Mucosa of descending colon (tissue), 3 donors: ENCODE data around the gene RUVBL1. TPM values are rescaled to one million over a fixed set of nuclear protein-coding genes. Genes with fewer than 3 reads are reported as not detected.

Source experiments
- ATAC-seq: fragments of 200-7000 bp; cut with Tn5 transposase; one replicate; pipeline ENCODE4 v1.9.1; 2020; ENCODE audit warnings: mild to moderate bottlenecking, moderate library complexity
- DNase-seq, 3 donors: peaks; one replicate each; pipeline ENCODE4 v3.0.0-alpha.2; 2020
- H3K36me3 ChIP-seq: fragments of 200-600 bp; one replicate; pipeline ENCODE4 v1.8.0; 2021; ENCODE audit warnings: low read depth, mild to moderate bottlenecking
- H3K4me1 ChIP-seq: fragments of 200-600 bp; one replicate; pipeline ENCODE4 v1.8.0; 2021; ENCODE audit warnings: low read depth, mild to moderate bottlenecking
- H3K4me3 ChIP-seq: fragments of 200-600 bp; one replicate; pipeline ENCODE4 v1.8.0; 2021; ENCODE audit warnings: mild to moderate bottlenecking
- H3K9me3 ChIP-seq: fragments of 200-600 bp; one replicate; pipeline ENCODE4 v1.8.0; 2021; ENCODE audit warnings: mild to moderate bottlenecking
- intact Hi-C, 2 donors: fragments of 100-400 bp; cut with DNase I in 1 of 2; cut with micrococcal nuclease in 1 of 2; formaldehyde crosslinking; loops; one replicate each; pipeline versions ENCODE4 v1.11.0 to v1.11.1; 2022; cut with DNase I, micrococcal nuclease
- total RNA-seq, 3 donors: library from RNA; stranded (reverse); fragmentation: NEBNext Ultra II Directional in 2 of 3; extraction: Animal tissue kit (Norgen Biotek cat#: 25700) in 2 of 3; gene quantifications; one replicate each; pipeline versions ENCODE4 v1.2.1 to v1.2.4, GENCODE V29; 2021 to 2023
- TF ChIP-seq, protein P1 (sequence below): fragments of 200-600 bp; IDR thresholded peaks from one replicate; pipeline ENCODE4 v1.8.0; 2022; ENCODE audit warnings: antibody characterized with exemption, mild to moderate bottlenecking
- donor health status: DM: no; HTN: no; CAD: no; lungs with moderate emphysema.
- donor health status: DM: no; HTN: no; CAD: no.
- donor health status: DM: no; HTN: yes; CAD: no.

The RUVBL1 gene
- total RNA-seq, 3 donors from 2014 or later = 12.1 to 19.0 (median 15.6) TPM

DNA sequence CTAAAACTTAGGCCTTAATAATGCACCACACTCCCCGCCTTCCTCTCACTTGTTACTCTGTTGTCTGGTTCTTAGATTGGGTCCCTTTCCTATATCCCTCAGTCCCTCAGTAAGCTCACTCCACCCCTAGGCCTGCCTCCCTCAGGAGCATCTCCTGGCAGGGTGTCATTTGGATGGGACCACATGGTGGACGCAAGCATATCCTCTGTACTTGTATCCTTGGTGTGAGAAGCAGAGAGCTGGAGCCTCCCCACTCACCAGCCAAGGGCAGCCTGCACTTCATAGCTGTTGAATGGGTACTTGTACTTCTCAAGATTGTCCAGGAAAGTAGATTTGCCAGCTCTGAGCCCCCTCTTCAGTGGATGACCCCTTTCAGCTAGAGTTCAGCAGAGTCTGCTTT is 59.7 kb downstream of the RUVBL1 start:
- Histone ChIP-seq H3K36me3 (peaks cover 56% of the 10 kb centered on the region), H3K9me3 (no peaks in the 10 kb centered on the region), H3K4me3 (no peak overlapping the region), H3K4me1 (no peaks in the 10 kb centered on the region)
- intact Hi-C loops = no loop called here
- DNase-seq (no peak), ATAC-seq (no peak)
- TF ChIP-seq, protein P1, sequence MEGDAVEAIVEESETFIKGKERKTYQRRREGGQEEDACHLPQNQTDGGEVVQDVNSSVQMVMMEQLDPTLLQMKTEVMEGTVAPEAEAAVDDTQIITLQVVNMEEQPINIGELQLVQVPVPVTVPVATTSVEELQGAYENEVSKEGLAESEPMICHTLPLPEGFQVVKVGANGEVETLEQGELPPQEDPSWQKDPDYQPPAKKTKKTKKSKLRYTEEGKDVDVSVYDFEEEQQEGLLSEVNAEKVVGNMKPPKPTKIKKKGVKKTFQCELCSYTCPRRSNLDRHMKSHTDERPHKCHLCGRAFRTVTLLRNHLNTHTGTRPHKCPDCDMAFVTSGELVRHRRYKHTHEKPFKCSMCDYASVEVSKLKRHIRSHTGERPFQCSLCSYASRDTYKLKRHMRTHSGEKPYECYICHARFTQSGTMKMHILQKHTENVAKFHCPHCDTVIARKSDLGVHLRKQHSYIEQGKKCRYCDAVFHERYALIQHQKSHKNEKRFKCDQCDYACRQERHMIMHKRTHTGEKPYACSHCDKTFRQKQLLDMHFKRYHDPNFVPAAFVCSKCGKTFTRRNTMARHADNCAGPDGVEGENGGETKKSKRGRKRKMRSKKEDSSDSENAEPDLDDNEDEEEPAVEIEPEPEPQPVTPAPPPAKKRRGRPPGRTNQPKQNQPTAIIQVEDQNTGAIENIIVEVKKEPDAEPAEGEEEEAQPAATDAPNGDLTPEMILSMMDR = no peak

DNA sequence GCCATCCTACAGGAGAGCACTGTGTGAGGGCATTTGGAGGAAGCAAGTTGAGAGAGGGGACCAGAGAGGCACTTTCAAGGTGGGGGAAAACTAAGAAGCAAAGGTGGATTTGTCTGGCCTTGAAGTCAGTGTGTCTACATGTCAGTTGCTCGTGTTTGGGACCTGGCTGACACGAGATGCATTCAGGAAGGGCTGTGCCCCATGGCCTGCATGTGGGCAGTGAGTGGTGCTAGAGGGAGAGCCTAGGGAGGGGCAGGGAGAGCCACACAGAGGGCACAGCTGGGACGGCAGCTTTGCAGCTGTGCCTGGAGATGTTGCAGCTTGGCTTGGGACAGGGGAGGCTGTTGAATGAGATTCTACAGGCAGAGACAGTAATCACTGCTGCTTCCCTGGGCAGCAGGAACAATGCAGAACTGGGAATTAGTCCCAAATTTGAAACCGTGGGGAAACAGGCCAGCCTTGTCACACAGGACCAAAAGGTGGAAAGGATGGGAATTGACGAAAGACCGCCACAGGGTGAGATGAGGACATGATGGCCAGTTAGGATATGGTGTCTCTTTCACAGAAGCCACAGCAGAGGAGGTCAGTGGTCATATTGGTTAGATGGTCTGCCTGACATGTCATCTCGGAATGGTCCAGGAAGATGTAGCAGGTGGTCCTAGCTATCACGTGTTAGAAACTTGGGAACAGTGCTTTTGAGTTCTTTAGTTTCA is 61.4 kb downstream of the RUVBL1 start:
- Histone ChIP-seq H3K4me1 (no peaks in the 10 kb centered on the region), H3K9me3 (no peaks in the 10 kb centered on the region), H3K36me3 (peaks cover 61% of the 10 kb centered on the region), H3K4me3 (no peak overlapping the region)
- ATAC-seq = no peak
- TF ChIP-seq, protein P1 = no peak
- intact Hi-C loops = no loop called here
- DNase-seq = no peak

DNA sequence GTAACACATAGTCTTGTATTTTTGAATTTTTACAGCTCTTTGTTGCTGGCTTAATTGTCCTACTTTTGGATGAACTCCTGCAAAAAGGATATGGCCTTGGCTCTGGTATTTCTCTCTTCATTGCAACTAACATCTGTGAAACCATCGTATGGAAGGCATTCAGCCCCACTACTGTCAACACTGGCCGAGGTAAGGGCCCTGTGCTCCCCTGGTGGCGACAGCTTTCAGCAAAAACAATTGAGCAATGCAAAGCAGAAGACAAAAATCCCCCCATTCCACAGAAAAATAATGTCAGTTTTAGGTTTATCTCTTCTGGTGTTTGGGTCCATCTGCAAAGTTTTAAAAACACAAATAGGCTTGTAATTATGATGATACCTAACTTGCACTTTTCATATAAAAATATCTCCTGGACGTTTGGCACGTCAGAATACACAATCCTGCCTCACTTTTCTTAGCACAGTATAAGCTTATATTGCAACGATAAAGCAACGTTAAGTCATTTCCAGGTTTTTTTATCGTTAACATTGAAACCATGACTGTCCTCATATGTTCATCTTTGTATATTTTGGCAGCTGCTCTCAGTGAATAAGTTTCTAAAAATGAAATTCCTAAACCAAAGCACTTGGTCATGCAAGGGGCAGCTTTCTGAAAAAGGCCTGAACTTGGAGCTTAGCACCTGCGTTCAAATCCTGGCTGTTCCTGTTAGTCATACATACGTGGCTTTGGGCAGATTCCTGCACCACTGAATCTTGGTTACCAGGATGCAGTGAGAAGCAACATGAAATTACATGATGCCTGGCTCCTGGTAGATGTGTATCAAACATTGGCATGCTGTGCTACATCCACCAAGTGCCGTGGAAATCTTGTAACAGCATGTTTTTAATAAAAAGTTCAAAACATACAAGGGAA is 62.9 kb downstream of the RUVBL1 start:
- H3K4me1 ChIP-seq = no peaks in the 10 kb centered on the region
- intact Hi-C loops = no loop called here
- ATAC-seq (no peak), DNase-seq (no peak)
- TF ChIP-seq, protein P1 = no peak
- peaks cover 47% of the 10 kb centered on the region for H3K36me3 ChIP-seq
- H3K9me3 ChIP-seq = no peaks in the 10 kb centered on the region
- no peak overlapping the region for H3K4me3 ChIP-seq

DNA sequence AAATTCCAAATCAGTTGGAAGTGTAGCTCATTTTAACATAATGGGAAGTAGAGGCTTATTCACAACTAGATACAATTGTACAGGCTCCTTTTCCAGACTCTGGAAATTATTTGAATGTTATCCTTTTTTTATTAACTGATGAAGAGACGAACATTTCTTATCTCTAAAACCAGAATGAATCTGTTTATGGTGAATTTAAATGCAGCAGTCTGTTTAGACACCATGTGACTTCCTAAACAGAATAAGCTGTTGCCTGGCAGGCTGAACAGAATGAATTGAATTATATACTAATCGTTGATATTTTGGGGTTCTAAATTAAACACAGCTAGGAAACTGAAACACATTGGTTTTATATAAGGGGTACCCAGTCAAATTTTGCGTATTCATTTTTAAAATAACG is 67.4 kb downstream of the RUVBL1 start:
- Histone ChIP-seq H3K4me1 (peaks cover 20% of the 10 kb centered on the region), H3K4me3 (no peak overlapping the region), H3K9me3 (no peaks in the 10 kb centered on the region), H3K36me3 (peaks cover 27% of the 10 kb centered on the region)
- DNase-seq (no peak), ATAC-seq (no peak)
- TF ChIP-seq, protein P1 = no peak
- intact Hi-C loops = no loop called here

DNA sequence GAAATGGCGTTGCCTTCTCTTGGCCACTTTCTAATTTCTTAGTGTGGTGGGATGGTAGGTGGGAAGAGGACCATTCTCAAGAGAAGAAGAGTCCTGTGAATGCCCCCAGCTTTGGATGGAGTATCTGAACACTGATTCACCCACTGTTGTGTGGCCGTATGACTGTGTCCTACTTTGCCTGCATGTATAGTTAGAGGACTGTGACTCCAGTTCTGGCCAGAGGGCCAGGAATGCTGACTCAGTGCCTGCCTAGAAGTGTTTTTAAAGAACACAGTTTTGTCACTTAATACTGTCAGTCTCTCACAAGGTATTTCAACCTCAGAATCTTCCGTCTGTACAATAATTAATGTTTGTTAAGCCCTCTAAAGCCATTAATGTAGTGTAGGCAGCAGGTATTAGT is 69.2 kb downstream of the RUVBL1 start:
- no peak for ATAC-seq
- intact Hi-C loops = no loop called here
- DNase-seq = no peak
- TF ChIP-seq, protein P1 = no peak
- Histone ChIP-seq H3K36me3 (peaks cover 9% of the 10 kb centered on the region), H3K4me1 (peaks cover 22% of the 10 kb centered on the region), H3K4me3 (no peak overlapping the region), H3K9me3 (no peaks in the 10 kb centered on the region)
